Central memory CD4-positive, alpha-beta T cell (primary cell): ENCODE results near the gene ZNF213.
A peak's percentile ranks its signal among the peaks of the same experiment; 100 is the strongest.
"Not testable (repeated sequence)": the region's sequence is repeated elsewhere in the genome, so short reads cannot be mapped to it uniquely, and the experiment has no call there.

Experiments
- DNase-seq: peaks from one replicate; pipeline ENCODE4 v3.0.0; 2022

The ZNF213 gene

DNA sequence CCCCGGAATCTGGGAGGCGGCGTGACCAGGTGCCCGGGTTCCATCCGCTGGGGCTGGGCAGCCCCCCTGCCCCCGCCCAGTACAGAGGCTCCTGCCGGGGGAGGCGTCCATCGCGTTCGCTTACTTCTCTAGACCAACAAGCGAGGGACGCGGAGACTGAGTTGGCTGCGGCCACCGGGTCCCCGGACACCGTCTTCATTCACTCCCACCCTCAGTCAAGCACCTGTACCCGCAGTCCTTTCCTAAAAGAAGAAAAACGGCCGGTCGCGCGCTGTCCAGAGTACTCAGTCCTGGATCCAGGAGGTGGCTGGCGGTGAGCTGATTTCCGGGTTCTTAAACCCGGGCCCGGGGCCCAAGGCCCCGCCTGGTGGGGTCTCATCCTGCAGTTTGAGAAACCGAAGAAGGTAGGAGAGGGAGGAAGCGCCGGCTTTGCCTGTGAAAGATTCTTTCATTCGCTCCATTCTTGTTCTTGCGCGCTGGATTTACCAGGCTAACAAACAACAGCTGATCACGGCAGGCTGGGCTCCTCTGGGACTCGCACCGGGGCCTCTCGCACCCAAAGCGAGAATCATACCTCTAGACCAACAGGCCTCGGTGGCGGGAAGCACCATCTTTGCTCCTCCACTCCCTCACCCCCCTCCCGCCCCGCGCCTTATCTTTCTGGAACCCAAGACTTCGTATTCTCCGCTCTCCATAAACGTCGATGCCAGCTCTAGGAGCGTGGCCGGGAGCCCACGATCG, 35.8 kb downstream of the ZNF213 start:
- DNase-seq, result no peak

DNA sequence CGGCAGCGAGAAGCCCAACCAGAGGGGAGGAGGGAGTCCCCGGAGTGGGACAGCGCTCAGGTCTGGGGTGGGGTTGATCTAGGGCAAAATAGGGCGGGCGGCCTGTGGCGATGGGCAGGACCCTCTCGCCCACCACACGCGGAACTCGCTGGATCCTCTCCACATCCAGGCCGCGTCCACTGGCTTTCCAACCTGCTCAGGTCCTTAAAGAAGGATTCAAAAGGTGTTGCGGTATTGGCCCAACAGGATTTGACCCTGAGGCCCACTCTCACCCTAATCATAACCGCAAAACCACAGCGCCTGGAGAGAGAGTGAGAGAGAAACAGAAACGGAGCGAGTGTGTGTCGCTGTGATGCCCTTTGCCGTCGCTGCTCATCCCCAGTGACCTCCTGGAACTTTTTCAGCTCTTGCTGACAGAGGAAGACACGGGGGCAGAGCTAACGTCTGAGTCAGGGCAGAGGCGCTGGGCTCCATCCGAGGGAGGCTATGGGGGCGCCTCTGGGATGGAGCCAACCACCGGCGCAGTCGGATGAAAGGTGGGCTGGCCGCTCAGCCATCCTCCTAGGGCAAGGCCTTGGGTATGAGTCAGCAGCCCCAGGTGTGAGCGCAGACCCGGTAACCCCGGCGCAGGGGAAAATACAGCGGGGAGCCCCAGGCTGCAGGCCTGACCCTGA, 36.5 kb downstream of the ZNF213 start:
- DNase-seq, result peak; percentile 38

- peak; percentile 26 for DNase-seq
Measured at GRCh38 chr16:3171855-3172593, 37.2 kb downstream of the ZNF213 start.

DNA sequence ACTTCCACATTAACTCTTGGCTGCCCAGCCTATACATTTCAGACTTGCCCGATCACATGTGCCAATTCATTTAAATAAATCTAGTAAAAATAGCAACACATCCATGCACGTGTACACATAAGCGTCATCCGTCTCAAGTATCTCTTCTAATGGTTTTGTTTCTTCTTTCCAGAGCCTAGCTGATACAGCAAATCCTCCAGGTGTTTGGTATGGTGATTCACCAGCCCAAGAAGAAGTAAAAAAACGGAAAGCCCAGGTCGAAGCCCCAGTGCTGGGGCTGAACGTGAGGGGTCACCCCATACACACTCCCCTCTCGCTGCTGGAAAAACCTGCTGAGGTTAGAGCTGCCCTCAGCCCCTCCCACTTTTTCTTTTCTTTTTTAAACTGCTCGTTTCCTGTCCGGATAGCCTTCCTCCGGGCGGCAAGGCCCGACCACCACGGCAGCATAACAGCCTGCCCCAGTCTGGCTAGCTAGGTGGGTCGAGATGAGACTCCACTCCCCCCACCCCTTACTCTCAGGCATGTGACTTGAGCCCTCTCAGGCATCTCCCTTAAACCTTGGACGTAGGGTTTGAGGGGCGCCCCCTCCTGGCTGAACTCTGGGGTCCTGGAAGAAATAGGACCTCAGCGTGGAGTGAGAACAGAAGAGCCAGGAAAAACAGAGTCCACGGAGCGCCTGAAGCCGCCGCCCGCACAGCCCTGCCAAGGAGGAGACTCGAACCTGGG, 39.2 kb downstream of the ZNF213 start:
- DNase-seq, result no peak

DNA sequence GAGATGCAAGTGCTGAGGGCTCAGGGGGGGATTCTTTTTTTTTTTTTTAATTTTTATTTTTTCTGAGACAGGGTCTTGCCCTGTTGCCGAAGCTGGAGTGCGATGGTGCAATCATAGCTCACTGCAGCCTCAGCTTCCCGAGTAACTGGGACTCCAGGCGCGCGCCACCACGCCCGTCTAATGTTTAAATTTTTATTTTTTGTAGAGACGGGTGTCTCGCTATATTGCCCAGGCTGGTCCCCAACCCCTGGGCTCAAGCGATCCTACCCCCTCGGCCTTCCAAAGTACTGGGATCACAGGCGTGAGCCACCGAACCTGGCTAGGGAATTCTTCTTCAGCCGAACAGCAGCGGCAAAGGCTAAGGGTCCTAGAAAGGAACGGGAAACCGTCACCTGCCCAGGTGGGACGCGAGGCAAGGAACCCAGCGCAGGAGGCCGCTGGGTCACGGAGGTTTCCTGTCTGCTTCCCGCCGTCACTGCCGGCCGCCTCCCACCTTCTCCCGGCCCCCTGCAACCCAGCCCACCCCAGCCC, 39.9 kb downstream of the ZNF213 start:
- no peak for DNase-seq

DNA sequence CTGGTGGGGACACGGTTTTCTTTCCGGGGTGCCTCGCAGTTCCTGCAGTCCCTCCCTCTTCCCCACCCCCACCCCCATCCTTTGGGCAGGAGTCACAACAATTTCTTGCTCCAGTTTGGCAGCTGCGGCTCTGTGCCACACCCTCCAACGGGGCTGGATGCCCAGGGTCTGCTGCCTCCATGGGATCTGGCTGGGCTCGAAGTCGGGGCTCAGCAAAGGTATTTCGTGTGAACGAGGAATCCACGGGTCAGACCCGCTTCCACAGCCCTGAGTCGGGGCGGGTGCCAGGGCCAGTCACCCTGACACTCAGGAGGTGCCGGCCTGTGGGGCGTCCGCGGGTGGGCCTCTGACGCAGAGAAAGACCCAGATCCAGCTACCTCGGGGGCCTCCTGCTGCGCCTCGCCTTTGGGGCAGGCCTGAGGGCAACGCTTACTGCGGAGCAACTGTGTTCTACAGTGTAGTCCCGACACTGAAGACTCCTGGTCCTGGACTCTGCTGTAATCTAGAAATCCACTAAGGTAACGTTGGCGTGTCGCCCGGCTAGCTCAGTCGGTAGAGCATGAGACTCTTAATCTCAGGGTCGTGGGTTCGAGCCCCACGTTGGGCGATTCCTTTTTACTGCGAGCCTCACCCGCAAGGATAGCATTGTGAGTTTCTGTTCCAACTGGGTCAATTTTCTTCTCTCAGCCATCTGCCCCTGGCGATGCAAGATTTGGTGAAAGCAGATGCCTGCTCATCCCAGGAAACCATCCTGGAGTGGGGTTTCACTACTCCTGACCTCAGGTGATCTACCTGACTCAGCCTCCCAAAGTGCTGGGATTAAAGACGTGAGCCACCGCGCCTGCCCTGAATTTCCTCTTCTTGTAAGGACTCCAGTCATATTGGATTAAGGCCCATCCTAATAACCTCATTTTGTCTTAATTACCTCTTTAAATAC, 40.6 kb downstream of the ZNF213 start:
- no peak for DNase-seq

- DNase-seq, result no peak
Measured at GRCh38 chr16:3179651-3180050, 44.8 kb downstream of the ZNF213 start.

GRCh38 chr16:3180445-3180878, 45.6 kb downstream of the ZNF213 start:
- DNase-seq, result no peak

DNA sequence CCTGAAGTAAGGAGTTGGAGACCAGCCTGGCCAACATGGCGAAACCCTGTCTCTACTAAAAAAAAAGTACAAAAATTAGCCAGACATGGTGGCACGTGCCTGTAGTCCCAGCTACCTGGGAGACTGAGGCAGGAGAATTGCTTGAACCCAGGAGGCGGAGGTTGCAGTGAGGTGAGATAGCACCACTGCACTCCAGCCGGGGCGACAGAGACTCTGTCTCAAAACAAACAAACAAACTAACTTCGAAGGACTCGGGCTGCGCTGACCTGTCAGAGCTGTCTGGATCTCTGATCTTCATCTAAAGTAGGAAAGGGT, 47.4 kb downstream of the ZNF213 start:
- not testable (repeated sequence) for DNase-seq

DNA sequence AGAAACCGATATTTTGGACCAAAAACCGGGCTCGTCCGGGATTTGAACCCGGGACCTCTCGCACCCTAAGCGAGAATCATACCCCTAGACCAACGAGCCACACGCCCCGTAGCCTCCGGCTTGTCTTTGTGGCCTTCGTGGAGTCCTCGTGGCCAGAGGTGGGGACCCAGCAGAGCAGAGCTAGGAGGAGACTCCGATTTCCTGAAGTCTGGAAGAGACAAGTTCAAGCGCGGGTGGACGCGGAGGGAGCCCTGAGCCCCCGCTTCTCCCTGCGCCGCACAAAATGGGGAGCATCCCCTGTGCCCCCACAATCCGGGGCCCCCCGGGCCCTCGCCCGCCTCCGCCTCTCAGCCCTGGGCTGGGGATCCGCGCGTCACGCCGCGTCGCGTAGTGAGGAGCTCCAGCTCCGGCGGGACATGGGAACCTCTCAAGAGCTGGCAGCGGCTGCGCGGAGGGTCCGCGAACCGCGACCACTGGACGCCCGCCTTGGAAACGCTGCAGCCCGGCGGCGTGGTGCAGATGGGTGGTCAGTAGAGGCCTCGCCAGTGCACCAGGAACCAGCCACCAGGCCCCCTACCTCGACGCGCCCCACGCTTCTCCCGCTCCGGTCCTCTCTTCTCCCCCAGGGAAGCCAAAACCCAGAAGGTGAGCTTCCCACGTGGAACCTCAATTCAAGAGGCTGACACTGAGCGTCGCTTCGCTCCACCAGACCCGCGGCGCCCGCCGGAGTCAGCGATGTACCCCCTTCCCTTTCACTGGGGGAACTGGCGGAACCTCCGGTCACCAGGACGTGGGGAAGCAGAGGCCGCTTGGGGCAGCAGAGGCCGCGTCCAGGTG, 48.0 kb downstream of the ZNF213 start:
- no peak for DNase-seq

DNA sequence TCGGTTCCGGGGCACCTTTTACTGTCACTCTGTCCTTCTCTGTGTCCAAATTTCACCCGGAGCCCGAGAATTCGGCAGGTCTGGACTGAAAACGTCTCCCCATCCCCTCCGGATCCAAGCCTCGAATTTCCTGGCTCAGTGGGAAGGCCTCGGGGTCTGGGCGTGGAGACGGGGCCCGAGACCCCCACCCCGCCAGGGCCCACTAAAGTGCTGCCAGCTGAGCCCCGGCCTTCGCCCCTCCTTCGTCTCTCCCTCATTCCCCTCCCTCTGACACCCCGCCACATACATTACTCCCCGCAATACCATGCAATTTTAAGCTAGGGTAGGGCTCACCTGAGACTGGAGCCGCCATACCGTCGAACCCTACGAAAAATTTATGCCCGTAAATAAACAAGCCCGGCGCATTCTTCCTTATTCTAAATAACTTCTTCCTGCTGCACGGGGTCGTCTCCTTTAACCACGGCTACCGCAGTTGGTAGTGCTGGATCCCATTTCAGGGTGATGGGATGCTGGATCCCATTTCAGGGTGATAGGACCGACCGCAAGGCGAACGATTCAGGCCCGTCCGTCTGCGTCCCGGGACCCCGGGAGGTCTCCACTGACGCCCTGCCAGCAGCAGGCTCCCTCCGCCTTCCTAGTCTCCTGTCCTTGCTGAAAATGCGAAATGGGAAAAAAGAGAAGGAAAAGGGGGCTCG, 48.8 kb downstream of the ZNF213 start:
- DNase-seq, result no peak

GRCh38 chr16:3186946-3187690, 52.3 kb downstream of the ZNF213 start:
- DNase-seq, result no peak

DNA sequence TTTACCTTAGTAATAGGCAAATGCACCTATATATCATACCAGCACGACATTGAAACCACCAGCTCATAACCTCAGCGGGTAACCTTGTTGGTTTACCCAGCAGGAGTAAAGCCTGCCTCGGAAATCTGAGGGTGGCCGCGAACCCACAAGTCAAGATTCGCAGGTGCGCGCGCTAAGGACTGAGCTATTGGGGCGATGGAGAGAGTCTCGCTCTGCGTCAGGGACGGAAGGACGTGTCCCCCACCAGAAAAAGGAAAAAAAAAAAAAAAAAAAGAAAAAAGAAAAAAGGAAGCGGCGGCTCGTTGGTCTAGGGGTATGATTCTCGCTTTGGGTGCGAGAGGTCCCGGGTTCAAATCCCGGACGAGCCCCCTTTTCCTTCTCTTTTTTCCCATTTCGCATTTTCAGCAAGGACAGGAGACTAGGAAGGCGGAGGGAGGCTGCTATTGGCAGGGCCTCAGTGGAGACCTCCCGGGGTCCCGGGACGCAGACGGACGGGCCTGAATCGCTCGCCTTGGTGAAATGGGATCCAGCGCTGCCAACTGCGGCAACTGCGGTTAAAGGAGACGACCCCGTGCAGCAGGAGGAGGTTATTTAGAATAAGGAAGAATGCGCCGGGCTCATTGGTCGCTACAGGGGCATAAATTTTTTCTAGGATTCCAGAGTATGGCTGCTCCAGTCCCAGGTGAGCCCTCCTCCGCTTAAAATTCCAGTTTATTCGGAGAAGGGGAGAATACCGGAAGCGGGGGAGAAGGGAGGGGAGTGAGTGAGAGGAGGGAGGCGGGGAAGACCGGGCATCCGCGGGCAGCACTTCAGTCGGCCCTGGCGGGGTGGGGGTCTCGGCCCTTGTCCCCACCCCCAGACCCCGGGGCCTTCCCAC, 53.2 kb downstream of the ZNF213 start, which contains the start of gene OR1F1:
TSS of gene OR1F1 (plus strand) at position 407 of the 877 bp plus-strand sequence.
- peak; percentile 64 for DNase-seq

DNA sequence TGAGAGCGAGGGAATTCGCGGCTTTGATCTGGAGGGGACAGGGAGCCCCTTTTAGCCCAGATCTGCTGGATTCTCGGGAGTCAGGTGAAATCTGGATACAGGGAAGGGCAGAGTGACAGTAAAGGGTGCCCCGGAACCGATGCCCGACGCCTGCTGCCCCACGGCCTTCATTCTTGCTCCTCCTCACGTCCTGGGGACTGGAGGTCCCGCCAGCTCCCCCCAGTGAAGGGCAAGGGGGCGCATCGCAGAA, 53.8 kb downstream of the ZNF213 start:
- no peak for DNase-seq

- DNase-seq, result no peak
Measured at GRCh38 chr16:3188925-3189825, 54.3 kb downstream of the ZNF213 start.

DNA sequence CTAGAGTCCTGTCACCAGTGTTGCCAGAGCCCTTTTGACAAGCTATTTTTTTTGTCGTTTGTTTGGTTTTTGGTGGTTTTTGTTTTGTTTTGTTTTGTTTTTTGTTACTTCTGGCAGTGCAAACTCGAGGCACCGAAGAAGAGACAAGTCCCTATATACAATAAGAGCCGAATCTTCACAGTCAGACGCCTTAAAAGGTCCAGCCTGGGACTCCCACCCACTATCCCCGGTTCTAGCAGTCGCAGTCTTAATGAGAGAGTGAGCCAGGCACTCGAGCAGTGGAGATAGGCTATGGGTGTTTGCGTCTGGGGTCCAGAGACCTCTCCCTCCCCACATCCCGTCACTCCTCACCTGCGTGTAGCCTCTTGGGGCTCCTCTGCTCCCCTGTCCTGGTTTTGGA, 55.0 kb downstream of the ZNF213 start:
- DNase-seq, result no peak

- peak; percentile 28 for DNase-seq
Measured at GRCh38 chr16:3190949-3191353, 56.1 kb downstream of the ZNF213 start.
